ENCODE measurements around the gene CDKN2AIPNL. TPM values are rescaled to one million over a fixed set of nuclear protein-coding genes. Genes with fewer than 3 reads are reported as not detected.
"Not testable (repeated sequence)": the region's sequence is repeated elsewhere in the genome, so short reads cannot be mapped to it uniquely, and the experiment has no call there.

The CDKN2AIPNL gene
- total and polyA plus RNA-seq, 2 donors: 24.1 to 24.5 TPM

DNA sequence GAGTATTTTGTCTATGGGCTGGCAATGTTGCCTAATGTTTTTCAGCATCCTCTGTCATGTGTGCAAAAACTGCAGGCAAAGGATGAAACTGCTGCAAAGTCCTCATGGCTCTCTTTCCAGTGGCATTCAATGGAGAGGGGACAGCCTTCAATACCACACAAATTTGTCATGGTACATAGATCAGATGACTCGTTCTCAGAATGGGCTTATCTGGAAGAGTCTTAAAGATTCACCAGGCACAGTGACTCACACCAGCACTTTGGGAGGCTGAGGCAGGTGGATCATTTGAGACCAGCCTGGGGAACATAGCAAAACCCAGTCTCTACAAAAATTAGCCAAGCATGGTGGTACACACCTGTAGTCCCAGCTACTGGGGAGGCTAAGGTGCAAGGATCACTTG is 5.3 kb downstream of the CDKN2AIPNL start:
- Histone ChIP-seq H3K4me3 (ENCODE audit: low read depth, low read length) (no peak overlapping the region), H3K4me1 (ENCODE audit: insufficient read depth) (no peaks in the 10 kb centered on the region), H3K36me3 (ENCODE audit: insufficient read depth) (peaks cover 5% of the 10 kb centered on the region), H3K27ac (ENCODE audit: low read depth) (no peak overlapping the region)
- DNase-seq (ENCODE audit: extremely low spot score): no peak
- 76% methylated on average over 1 of the region's 1 CpG for WGBS

DNA sequence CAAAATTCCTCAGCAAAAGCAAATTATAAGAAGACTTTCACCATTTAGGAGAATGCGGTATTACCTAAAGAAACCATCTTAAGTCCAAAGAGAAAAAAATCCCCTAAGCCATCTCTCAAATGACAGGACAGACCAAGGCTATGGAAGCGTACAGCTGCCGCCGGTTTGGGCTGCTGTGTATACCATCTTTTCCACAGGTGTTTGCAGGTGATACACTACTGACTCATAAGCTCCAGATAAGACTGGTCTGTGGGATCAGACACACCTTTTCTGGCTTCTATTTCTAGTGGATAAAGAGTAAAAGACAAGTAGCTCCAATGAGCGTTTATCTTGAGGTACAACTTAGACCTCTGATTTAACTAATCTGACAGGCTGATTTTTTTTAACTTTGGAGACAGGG is 7.7 kb downstream of the CDKN2AIPNL start:
- Histone ChIP-seq H3K27ac (ENCODE audit: low read depth) (no peak overlapping the region), H3K4me1 (ENCODE audit: insufficient read depth) (no peaks in the 10 kb centered on the region), H3K4me3 (ENCODE audit: low read depth, low read length) (no peak overlapping the region), H3K36me3 (ENCODE audit: insufficient read depth) (peaks cover 6% of the 10 kb centered on the region)
- no peak for DNase-seq (ENCODE audit: extremely low spot score)
- WGBS: 93% methylated on average over 5 of the region's 5 CpGs

DNA sequence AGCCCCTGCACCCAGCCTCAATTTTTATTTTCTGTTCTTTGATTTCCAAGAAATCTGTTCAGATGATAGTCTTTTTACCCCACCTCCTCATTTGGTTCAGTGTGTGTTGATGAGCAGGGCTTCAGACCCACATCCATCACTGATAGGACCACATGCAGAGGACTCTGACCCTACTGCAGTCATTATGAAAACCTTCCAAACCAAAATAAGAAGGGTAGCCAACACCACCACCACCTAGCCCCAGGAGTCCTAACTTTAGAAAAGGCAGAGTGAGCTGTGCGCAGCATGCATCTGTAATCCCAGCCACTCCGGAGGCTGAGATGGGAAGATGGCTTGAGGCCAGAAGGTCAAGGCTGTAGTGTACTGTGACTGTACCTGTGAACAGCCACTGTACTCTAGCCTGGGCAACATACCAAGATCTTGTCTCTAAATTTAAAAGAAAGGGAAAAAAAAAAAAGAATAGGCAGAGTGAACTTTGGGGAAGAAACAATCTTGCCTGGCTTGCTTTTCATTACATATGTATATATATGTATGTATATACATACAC is 13.0 kb downstream of the CDKN2AIPNL start:
- WGBS: 92% methylated on average over 2 of the region's 2 CpGs
- no peak for DNase-seq (ENCODE audit: extremely low spot score)
- no peak overlapping the region for H3K27ac ChIP-seq (ENCODE audit: low read depth)
- no peak overlapping the region for H3K4me3 ChIP-seq (ENCODE audit: low read depth, low read length)
- peaks cover 7% of the 10 kb centered on the region for H3K36me3 ChIP-seq (ENCODE audit: insufficient read depth)
- no peaks in the 10 kb centered on the region for H3K4me1 ChIP-seq (ENCODE audit: insufficient read depth)

DNA sequence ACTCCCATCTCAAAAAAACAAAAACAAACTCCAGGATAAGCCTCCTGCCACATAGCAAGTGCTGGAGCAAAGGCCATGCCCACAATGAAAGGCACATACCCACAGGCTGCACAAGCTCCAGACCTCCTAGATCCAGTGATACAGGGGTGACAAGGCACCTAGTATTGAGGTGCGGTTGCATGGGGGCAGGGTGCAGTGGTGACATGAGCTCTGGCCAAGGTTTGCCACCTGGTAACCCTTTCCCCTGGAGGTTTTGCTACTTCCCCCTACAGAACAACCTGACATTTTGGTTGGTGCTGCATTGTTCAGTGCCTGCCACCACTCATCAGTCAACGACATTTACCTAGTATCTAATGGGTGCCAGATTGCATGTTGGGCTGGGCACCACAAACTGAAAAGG is 14.5 kb downstream of the CDKN2AIPNL start:
- H3K27ac ChIP-seq (ENCODE audit: low read depth): no peak overlapping the region
- H3K36me3 ChIP-seq (ENCODE audit: insufficient read depth): peaks cover 10% of the 10 kb centered on the region
- WGBS: 97% methylated on average over 2 of the region's 2 CpGs
- no peak overlapping the region for H3K4me3 ChIP-seq (ENCODE audit: low read depth, low read length)
- DNase-seq (ENCODE audit: extremely low spot score): no peak
- no peaks in the 10 kb centered on the region for H3K4me1 ChIP-seq (ENCODE audit: insufficient read depth)

DNA sequence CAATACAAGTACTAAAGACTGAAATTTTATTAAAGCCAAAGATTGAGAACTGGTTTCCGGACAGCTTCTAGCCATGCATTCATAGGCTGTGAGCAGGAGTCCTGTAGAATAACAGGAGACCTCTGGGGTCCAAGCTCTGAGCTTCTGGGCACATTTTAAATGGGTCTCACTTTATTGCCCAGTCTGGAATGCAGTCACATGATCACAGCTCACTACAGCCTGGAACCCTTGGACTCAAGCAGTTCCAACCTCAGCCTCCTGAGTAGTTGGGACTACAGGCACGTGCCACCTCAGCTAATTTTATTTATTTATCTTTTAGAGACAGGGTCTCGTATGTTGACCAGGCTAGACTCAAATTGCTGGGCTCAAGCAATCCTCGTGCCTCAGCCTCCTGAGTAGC is 15.4 kb downstream of the CDKN2AIPNL start:
- peaks cover 6% of the 10 kb centered on the region for H3K36me3 ChIP-seq (ENCODE audit: insufficient read depth)
- H3K4me1 ChIP-seq (ENCODE audit: insufficient read depth): no peaks in the 10 kb centered on the region
- no peak overlapping the region for H3K27ac ChIP-seq (ENCODE audit: low read depth)
- no peak for DNase-seq (ENCODE audit: extremely low spot score)
- H3K4me3 ChIP-seq (ENCODE audit: low read depth, low read length): no peak overlapping the region
- WGBS: 83% methylated on average over 4 of the region's 4 CpGs

DNA sequence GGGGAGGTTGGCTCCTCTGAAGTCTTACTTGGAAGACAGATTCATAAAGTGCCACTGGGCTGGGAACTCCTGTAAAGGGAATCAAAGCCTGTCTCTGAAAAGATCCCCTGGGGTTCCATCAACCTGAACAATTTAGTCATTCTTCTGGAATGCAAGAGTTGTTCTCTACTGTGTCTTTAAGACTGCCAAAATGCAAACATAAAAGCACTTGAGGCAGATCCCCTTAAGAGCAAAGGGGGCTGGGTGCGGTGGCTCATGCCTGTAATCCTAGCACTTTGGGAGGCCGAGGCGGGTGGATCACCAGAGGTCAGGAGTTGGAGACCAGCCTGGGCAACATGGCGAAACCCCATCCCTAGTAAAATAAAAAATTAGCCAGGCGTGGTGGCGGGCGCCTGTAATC is 16.7 kb downstream of the CDKN2AIPNL start:
- Histone ChIP-seq H3K4me3 (ENCODE audit: low read depth, low read length) (no peak overlapping the region), H3K27ac (ENCODE audit: low read depth) (no peak overlapping the region), H3K4me1 (ENCODE audit: insufficient read depth) (no peaks in the 10 kb centered on the region), H3K36me3 (ENCODE audit: insufficient read depth) (peaks cover 6% of the 10 kb centered on the region)
- 96% methylated on average over 7 of the region's 7 CpGs for WGBS
- DNase-seq (ENCODE audit: extremely low spot score): no peak

DNA sequence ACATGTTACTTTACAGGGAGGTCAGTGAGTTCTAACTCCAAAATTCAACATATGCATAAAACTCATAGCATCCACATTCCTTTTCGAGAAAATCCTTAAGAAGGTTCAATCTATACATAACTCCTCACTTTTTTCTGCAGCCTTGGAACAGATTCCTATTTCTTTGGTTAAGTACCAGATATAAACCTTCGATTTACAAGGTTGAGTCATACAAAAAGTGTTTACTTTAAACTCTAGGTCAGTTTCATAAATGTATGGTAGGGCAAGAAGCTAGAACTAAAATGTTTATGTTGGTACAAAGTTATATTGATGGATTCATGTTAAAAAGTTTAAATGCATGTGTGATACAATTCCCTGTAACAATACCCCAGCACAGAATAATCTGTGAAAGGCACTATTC is 19.4 kb downstream of the CDKN2AIPNL start:
- H3K4me3 ChIP-seq (ENCODE audit: low read depth, low read length): no peak overlapping the region
- no peak for DNase-seq (ENCODE audit: extremely low spot score)
- 38% methylated on average over 2 of the region's 2 CpGs for WGBS
- no peak overlapping the region for H3K27ac ChIP-seq (ENCODE audit: low read depth)
- H3K4me1 ChIP-seq (ENCODE audit: insufficient read depth): no peaks in the 10 kb centered on the region
- peaks cover 8% of the 10 kb centered on the region for H3K36me3 ChIP-seq (ENCODE audit: insufficient read depth)

DNA sequence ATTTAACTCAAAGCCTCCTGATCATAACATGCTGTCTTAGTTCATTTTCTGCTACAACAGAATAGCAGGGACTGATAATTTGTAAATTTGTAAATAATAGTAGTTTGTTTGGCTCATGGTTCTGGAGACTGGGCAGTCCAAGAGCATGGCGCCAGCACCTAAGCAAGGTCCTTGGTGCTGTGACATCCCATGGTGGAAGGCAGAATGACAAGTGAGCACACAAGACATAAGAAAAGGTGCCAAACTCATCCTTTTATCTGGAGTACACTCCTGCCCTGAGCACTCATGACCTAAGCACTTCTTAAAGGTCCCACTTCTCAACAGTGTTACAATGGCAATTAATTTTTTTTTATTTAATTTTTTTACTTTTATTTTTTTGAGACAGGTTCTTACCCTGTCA is 24.2 kb downstream of the CDKN2AIPNL start:
- Histone ChIP-seq H3K4me3 (ENCODE audit: low read depth, low read length) (no peak overlapping the region), H3K4me1 (ENCODE audit: insufficient read depth) (no peaks in the 10 kb centered on the region), H3K36me3 (ENCODE audit: insufficient read depth) (peaks cover 2% of the 10 kb centered on the region), H3K27ac (ENCODE audit: low read depth) (no peak overlapping the region)
- WGBS: 98% methylated on average over 1 of the region's 1 CpG
- no peak for DNase-seq (ENCODE audit: extremely low spot score)

DNA sequence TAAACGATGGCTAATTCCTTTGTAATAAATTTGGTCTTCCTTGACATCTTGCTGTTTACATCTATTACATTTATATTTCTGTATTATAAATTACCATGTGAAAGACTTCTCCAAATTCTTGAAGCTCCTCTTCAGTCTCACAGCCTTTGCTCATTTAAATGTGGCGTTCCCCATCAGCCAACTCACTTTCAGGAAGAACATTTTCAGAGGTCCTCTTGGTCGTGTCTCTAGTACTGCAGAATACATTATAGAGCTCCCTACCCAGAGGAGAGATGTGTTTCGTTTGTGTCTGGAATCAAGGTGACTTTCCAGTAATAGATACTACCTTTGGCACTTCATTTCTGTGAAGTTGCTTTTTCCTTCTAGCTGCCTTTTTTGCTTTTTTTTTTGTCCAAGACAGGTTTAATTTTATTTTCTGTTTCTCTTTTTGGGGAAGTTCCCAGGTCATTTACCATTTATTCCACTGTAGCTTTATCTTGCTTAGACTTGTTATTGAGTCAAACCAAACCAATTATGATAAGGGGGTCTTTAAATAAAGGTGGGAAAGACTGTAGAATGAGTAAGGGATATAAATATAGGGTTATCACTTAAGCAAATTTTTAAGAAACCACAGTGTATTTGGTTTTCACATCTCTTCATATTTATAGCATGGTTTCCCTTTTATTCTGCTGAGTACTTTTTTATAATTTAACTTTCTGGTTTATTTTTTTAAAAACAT is 27.5 kb downstream of the CDKN2AIPNL start:
- H3K27ac ChIP-seq (ENCODE audit: low read depth): no peak overlapping the region
- H3K4me3 ChIP-seq (ENCODE audit: low read depth, low read length): no peak overlapping the region
- 76% methylated on average over 4 of the region's 4 CpGs for WGBS
- peaks cover 2% of the 10 kb centered on the region for H3K36me3 ChIP-seq (ENCODE audit: insufficient read depth)
- no peaks in the 10 kb centered on the region for H3K4me1 ChIP-seq (ENCODE audit: insufficient read depth)
- DNase-seq (ENCODE audit: extremely low spot score): no peak

DNA sequence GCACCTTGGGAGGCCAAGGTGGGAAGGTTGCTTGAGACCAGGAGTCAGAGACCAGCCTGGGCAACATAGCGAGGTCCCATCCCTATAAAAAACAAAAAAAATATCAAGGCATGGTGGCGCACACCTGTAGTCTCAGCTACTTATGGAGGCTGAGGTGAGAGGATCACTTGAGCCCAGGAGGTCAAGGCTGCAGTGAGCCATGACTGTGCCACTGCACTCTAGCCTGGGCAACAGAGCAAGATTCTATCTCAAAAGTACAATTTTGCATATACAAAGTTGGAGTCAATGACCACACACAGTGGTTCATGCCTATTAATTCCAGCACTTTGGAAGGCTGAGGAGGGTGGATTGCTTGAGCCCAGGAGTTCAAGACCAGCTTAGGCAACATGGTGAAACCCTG is 29.5 kb downstream of the CDKN2AIPNL start:
- H3K27ac ChIP-seq (ENCODE audit: low read depth); DNase-seq (ENCODE audit: extremely low spot score); H3K36me3 ChIP-seq (ENCODE audit: insufficient read depth); H3K4me1 ChIP-seq (ENCODE audit: insufficient read depth); H3K4me3 ChIP-seq (ENCODE audit: low read depth, low read length): not testable (repeated sequence)
- WGBS: 97% methylated on average over 2 of the region's 2 CpGs

DNA sequence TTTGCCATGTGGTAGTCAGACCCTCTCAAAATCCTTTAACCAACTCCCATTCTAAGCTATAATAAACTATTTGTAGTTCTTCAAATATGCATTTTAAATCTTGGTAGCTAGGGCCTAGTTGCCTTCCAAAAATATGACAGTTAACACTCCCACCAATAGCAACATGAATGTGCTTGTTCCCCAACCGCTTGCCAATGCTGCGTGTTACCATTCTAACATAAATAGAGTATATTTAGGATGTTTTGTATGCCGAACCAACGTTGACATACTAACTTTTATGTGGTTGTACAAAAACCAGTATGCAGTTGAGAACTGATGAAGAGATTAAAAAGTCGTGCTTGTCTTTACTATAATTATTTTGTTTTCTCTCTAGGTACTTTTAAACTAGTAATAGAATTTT is 31.3 kb downstream of the CDKN2AIPNL start:
- Histone ChIP-seq H3K27ac (ENCODE audit: low read depth) (no peak overlapping the region), H3K4me3 (ENCODE audit: low read depth, low read length) (no peak overlapping the region), H3K36me3 (ENCODE audit: insufficient read depth) (peaks cover 2% of the 10 kb centered on the region), H3K4me1 (ENCODE audit: insufficient read depth) (no peaks in the 10 kb centered on the region)
- 77% methylated on average over 5 of the region's 5 CpGs for WGBS
- DNase-seq (ENCODE audit: extremely low spot score): no peak

DNA sequence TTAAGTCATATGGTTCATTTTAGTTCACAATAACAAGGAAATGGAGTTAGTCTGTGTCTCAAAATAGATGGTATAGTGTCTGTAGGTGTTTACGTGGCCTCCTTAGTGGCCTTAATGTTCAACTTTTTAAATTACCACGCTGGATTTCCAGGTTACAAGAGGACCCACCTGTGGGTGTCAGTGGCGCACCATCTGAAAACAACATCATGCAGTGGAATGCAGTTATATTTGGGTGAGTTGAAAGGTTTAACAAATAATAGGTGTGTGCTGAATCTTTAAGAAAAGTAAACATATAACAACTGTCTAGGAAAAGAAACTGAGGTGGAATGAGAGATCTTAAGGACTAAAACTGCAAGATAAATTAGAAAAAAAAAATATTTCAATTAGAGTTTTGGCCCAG is 37.4 kb downstream of the CDKN2AIPNL start:
- DNase-seq (ENCODE audit: extremely low spot score): no peak
- peaks cover 2% of the 10 kb centered on the region for H3K4me1 ChIP-seq (ENCODE audit: insufficient read depth)
- peaks cover 3% of the 10 kb centered on the region for H3K36me3 ChIP-seq (ENCODE audit: insufficient read depth)
- H3K27ac ChIP-seq (ENCODE audit: low read depth): no peak overlapping the region
- 77% methylated on average over 3 of the region's 3 CpGs for WGBS
- no peak overlapping the region for H3K4me3 ChIP-seq (ENCODE audit: low read depth, low read length)

DNA sequence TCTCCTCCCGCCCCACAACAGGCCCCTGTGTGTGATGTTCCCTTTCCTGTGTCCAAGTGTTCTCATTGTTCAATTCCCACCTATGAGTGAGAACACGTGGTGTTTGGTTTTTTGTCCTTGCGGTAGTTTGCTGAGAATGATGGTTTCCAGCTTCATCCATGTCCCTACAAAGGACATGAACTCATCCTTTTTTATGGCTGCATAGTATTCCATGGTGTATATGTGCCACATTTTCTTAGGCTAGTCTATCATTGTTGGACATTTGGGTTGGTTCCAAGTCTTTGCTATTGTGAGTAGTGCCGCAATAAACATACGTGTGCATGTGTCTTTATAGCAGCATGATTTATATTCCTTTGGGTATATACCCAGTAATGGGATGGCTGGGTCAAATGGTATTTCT is 38.0 kb downstream of the CDKN2AIPNL start:
- 97% methylated on average over 4 of the region's 5 CpGs for WGBS
- not testable (repeated sequence) for H3K4me3 ChIP-seq (ENCODE audit: low read depth, low read length); DNase-seq (ENCODE audit: extremely low spot score); H3K27ac ChIP-seq (ENCODE audit: low read depth); H3K36me3 ChIP-seq (ENCODE audit: insufficient read depth); H3K4me1 ChIP-seq (ENCODE audit: insufficient read depth)

DNA sequence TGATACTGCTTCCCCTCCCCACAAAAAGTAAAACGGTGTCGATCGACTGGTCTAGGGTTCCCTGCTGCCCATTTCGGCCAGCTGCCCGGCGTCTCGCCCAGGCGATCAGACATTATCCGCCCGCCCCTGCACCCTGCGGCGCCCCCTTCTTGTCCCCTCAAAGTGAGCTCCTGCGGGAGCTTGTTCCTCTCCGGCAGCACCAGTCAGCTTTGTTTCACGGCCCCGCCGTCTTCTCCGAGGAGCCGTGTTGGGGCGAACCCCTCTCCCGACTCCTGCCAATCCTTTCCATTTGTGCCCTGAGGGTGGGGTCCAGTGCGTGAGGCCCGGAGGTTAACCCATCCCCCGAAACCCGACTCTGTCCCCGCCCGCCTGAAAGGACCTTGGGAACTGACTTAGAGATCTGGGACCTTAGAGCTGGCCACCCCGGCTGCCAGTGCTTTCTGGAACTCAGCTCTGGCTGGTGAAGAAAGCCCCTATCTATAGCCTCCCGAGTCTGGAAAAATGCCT is 39.8 kb downstream of the CDKN2AIPNL start:
- under 1% methylated on average over 29 of the region's 29 CpGs for WGBS
- no peak for DNase-seq (ENCODE audit: extremely low spot score)
- H3K27ac ChIP-seq (ENCODE audit: low read depth): peak overlapping the region; percentile 99
- H3K4me1 ChIP-seq (ENCODE audit: insufficient read depth): peaks cover 2% of the 10 kb centered on the region
- H3K36me3 ChIP-seq (ENCODE audit: insufficient read depth): peaks cover 2% of the 10 kb centered on the region
- peak overlapping the region; percentile 79 for H3K4me3 ChIP-seq (ENCODE audit: low read depth, low read length)
